Measurements from ENCODE around the gene SKIC8.

SKIC8 gene

GRCh38 chr15:78312536-78312935 is 13.1 kb upstream of the SKIC8 start:
- H3K36me3 ChIP-seq (ENCODE audit: control insufficient read depth, insufficient read depth, low read length), result no peaks in the 10 kb centered on the region
- no peak overlapping the region for H3K4me3 ChIP-seq (ENCODE audit: low read length)
- no CpG with 5 or more reads among the region's 4 CpGs for WGBS (ENCODE audit: insufficient coverage, insufficient read length)
- DNase-seq (ENCODE audit: low read depth, low spot score), result no peak
- H3K27me3 ChIP-seq (ENCODE audit: control insufficient read depth, insufficient read depth, low read length), result no peaks in the 10 kb centered on the region
- H3K27ac ChIP-seq (ENCODE audit: low read length), result no peak overlapping the region
- H3K4me1 ChIP-seq (ENCODE audit: control insufficient read depth, insufficient read depth, low read length), result peaks cover 6% of the 10 kb centered on the region
- H3K9me3 ChIP-seq (ENCODE audit: control insufficient read depth, insufficient read depth, low read length), result no peaks in the 10 kb centered on the region

- H3K27ac ChIP-seq (ENCODE audit: low read length), result no peak overlapping the region
- WGBS (ENCODE audit: insufficient coverage, insufficient read length), result no CpG with 5 or more reads among the region's 3 CpGs
- no peak overlapping the region for H3K4me3 ChIP-seq (ENCODE audit: low read length)
- H3K9me3 ChIP-seq (ENCODE audit: control insufficient read depth, insufficient read depth, low read length), result no peaks in the 10 kb centered on the region
- H3K36me3 ChIP-seq (ENCODE audit: control insufficient read depth, insufficient read depth, low read length), result no peaks in the 10 kb centered on the region
- no peaks in the 10 kb centered on the region for H3K27me3 ChIP-seq (ENCODE audit: control insufficient read depth, insufficient read depth, low read length)
- H3K4me1 ChIP-seq (ENCODE audit: control insufficient read depth, insufficient read depth, low read length), result peaks cover 5% of the 10 kb centered on the region
- no peak for DNase-seq (ENCODE audit: low read depth, low spot score)
These were observed 11.9 kb upstream of the SKIC8 start for GRCh38 chr15:78311292-78311691.

- Histone ChIP-seq H3K4me3 (ENCODE audit: low read length) (no peak overlapping the region), H3K4me1 (ENCODE audit: control insufficient read depth, insufficient read depth, low read length) (peaks cover 5% of the 10 kb centered on the region), H3K27me3 (ENCODE audit: control insufficient read depth, insufficient read depth, low read length) (no peaks in the 10 kb centered on the region), H3K9me3 (ENCODE audit: control insufficient read depth, insufficient read depth, low read length) (no peaks in the 10 kb centered on the region), H3K36me3 (ENCODE audit: control insufficient read depth, insufficient read depth, low read length) (no peaks in the 10 kb centered on the region), H3K27ac (ENCODE audit: low read length) (no peak overlapping the region)
- no CpG with 5 or more reads among the region's 9 CpGs for WGBS (ENCODE audit: insufficient coverage, insufficient read length)
- peak; percentile 67 for DNase-seq (ENCODE audit: low read depth, low spot score)
These were observed 9.1 kb upstream of the SKIC8 start for GRCh38 chr15:78308422-78309032.

- peaks cover 3% of the 10 kb centered on the region for H3K4me1 ChIP-seq (ENCODE audit: control insufficient read depth, insufficient read depth, low read length)
- no peaks in the 10 kb centered on the region for H3K36me3 ChIP-seq (ENCODE audit: control insufficient read depth, insufficient read depth, low read length)
- DNase-seq (ENCODE audit: low read depth, low spot score), result no peak
- no peak overlapping the region for H3K27ac ChIP-seq (ENCODE audit: low read length)
- no peak overlapping the region for H3K4me3 ChIP-seq (ENCODE audit: low read length)
- no peaks in the 10 kb centered on the region for H3K9me3 ChIP-seq (ENCODE audit: control insufficient read depth, insufficient read depth, low read length)
- no peaks in the 10 kb centered on the region for H3K27me3 ChIP-seq (ENCODE audit: control insufficient read depth, insufficient read depth, low read length)
- WGBS (ENCODE audit: insufficient coverage, insufficient read length), result no CpG with 5 or more reads among the region's 6 CpGs
These were observed 8.6 kb upstream of the SKIC8 start for GRCh38 chr15:78307976-78308375.

GRCh38 chr15:78306176-78306774 is 6.9 kb upstream of the SKIC8 start:
- Histone ChIP-seq H3K27me3 (ENCODE audit: control insufficient read depth, insufficient read depth, low read length) (no peaks in the 10 kb centered on the region), H3K4me1 (ENCODE audit: control insufficient read depth, insufficient read depth, low read length) (0 out of 2 replicates have a peak, but pooled peaks cover 1% of the 10 kb centered on the region), H3K27ac (ENCODE audit: low read length) (no peak overlapping the region), H3K36me3 (ENCODE audit: control insufficient read depth, insufficient read depth, low read length) (no peaks in the 10 kb centered on the region), H3K4me3 (ENCODE audit: low read length) (no peak overlapping the region), H3K9me3 (ENCODE audit: control insufficient read depth, insufficient read depth, low read length) (no peaks in the 10 kb centered on the region)
- no peak for DNase-seq (ENCODE audit: low read depth, low spot score)
- no CpG with 5 or more reads among the region's 3 CpGs for WGBS (ENCODE audit: insufficient coverage, insufficient read length)

- Histone ChIP-seq H3K27ac (ENCODE audit: low read length) (no peak overlapping the region), H3K27me3 (ENCODE audit: control insufficient read depth, insufficient read depth, low read length) (no peaks in the 10 kb centered on the region), H3K4me3 (ENCODE audit: low read length) (no peak overlapping the region), H3K36me3 (ENCODE audit: control insufficient read depth, insufficient read depth, low read length) (no peaks in the 10 kb centered on the region), H3K4me1 (ENCODE audit: control insufficient read depth, insufficient read depth, low read length) (0 out of 2 replicates have a peak, but pooled peaks cover 1% of the 10 kb centered on the region), H3K9me3 (ENCODE audit: control insufficient read depth, insufficient read depth, low read length) (no peaks in the 10 kb centered on the region)
- DNase-seq (ENCODE audit: low read depth, low spot score), result no peak
- WGBS (ENCODE audit: insufficient coverage, insufficient read length), result no CpG with 5 or more reads among the region's 9 CpGs
These were observed 5.0 kb upstream of the SKIC8 start for GRCh38 chr15:78304216-78305066.

- H3K36me3 ChIP-seq (ENCODE audit: control insufficient read depth, insufficient read depth, low read length), result no peaks in the 10 kb centered on the region
- H3K4me1 ChIP-seq (ENCODE audit: control insufficient read depth, insufficient read depth, low read length), result 0 out of 2 replicates have a peak, but pooled peaks cover 1% of the 10 kb centered on the region
- no peaks in the 10 kb centered on the region for H3K27me3 ChIP-seq (ENCODE audit: control insufficient read depth, insufficient read depth, low read length)
- no peak overlapping the region for H3K4me3 ChIP-seq (ENCODE audit: low read length)
- no peak overlapping the region for H3K27ac ChIP-seq (ENCODE audit: low read length)
- WGBS (ENCODE audit: insufficient coverage, insufficient read length), result no CpG with 5 or more reads among the region's 5 CpGs
- H3K9me3 ChIP-seq (ENCODE audit: control insufficient read depth, insufficient read depth, low read length), result no peaks in the 10 kb centered on the region
- DNase-seq (ENCODE audit: low read depth, low spot score), result no peak
These were observed 3.3 kb upstream of the SKIC8 start for GRCh38 chr15:78302579-78303312.

- Histone ChIP-seq H3K27ac (ENCODE audit: low read length) (no peak overlapping the region), H3K9me3 (ENCODE audit: control insufficient read depth, insufficient read depth, low read length) (no peaks in the 10 kb centered on the region), H3K36me3 (ENCODE audit: control insufficient read depth, insufficient read depth, low read length) (no peaks in the 10 kb centered on the region), H3K4me1 (ENCODE audit: control insufficient read depth, insufficient read depth, low read length) (0 out of 2 replicates have a peak, but pooled peaks cover 1% of the 10 kb centered on the region), H3K27me3 (ENCODE audit: control insufficient read depth, insufficient read depth, low read length) (no peaks in the 10 kb centered on the region), H3K4me3 (ENCODE audit: low read length) (no peak overlapping the region)
- no CpG with 5 or more reads among the region's 3 CpGs for WGBS (ENCODE audit: insufficient coverage, insufficient read length)
- no peak for DNase-seq (ENCODE audit: low read depth, low spot score)
These were observed 2.4 kb upstream of the SKIC8 start for GRCh38 chr15:78301828-78302227.

- no peak for DNase-seq (ENCODE audit: low read depth, low spot score)
- Histone ChIP-seq H3K4me1 (ENCODE audit: control insufficient read depth, insufficient read depth, low read length) (0 out of 2 replicates have a peak, but pooled peaks cover 1% of the 10 kb centered on the region), H3K4me3 (ENCODE audit: low read length) (no peak overlapping the region), H3K36me3 (ENCODE audit: control insufficient read depth, insufficient read depth, low read length) (no peaks in the 10 kb centered on the region), H3K27ac (ENCODE audit: low read length) (no peak overlapping the region), H3K27me3 (ENCODE audit: control insufficient read depth, insufficient read depth, low read length) (no peaks in the 10 kb centered on the region), H3K9me3 (ENCODE audit: control insufficient read depth, insufficient read depth, low read length) (no peaks in the 10 kb centered on the region)
These were observed 1.9 kb upstream of the SKIC8 start for GRCh38 chr15:78301326-78301725.

- Histone ChIP-seq H3K27me3 (ENCODE audit: control insufficient read depth, insufficient read depth, low read length) (no peaks in the 10 kb centered on the region), H3K9me3 (ENCODE audit: control insufficient read depth, insufficient read depth, low read length) (no peaks in the 10 kb centered on the region), H3K36me3 (ENCODE audit: control insufficient read depth, insufficient read depth, low read length) (peaks cover 5% of the 10 kb centered on the region; the same call in 1 of the 2 replicates), H3K27ac (ENCODE audit: low read length) (no peak overlapping the region), H3K4me1 (ENCODE audit: control insufficient read depth, insufficient read depth, low read length) (no peaks in the 10 kb centered on the region), H3K4me3 (ENCODE audit: low read length) (no peak overlapping the region)
- no CpG with 5 or more reads among the region's 1 CpG for WGBS (ENCODE audit: insufficient coverage, insufficient read length)
- DNase-seq (ENCODE audit: low read depth, low spot score), result no peak
These were observed 7.2 kb downstream of the SKIC8 start for GRCh38 chr15:78292219-78292618.

Measured in iPS DF 6.9 (cell line).